ENCODE results near the gene PDX1.

The PDX1 gene

GRCh38 chr13:27970382-27971235 lies 50.8 kb downstream of the PDX1 start:
- DNase-seq (ENCODE audit: low spot score), result no peak

- no peak for DNase-seq (ENCODE audit: low spot score)
Measured at GRCh38 chr13:27971236-27971645, 51.4 kb downstream of the PDX1 start.

- DNase-seq (ENCODE audit: low spot score), result no peak
Measured at GRCh38 chr13:27971776-27972477, 52.1 kb downstream of the PDX1 start.

- no peak for DNase-seq (ENCODE audit: low spot score)
Measured at GRCh38 chr13:27972478-27972820, 52.6 kb downstream of the PDX1 start.

- DNase-seq (ENCODE audit: low spot score), result no peak
Measured at GRCh38 chr13:27973291-27973690, 53.5 kb downstream of the PDX1 start.

GRCh38 chr13:27973961-27974662 lies 54.3 kb downstream of the PDX1 start:
- DNase-seq (ENCODE audit: low spot score), result no peak
